Hematopoietic multipotent progenitor cell treated with erythropoietin and hydrocortisone succinate and interleukin-3 and kit ligand, for 17 days (in vitro differentiated cells): Measurements from ENCODE around the gene RWDD4.
"Not testable (repeated sequence)": the region's sequence is repeated elsewhere in the genome, so short reads cannot be mapped to it uniquely, and the experiment has no call there.

Experiments
- DNase-seq: peaks from one replicate; pipeline ENCODE4 v3.0.0-alpha.2; 2015; ENCODE audit warnings: low spot score

RWDD4 gene

DNA sequence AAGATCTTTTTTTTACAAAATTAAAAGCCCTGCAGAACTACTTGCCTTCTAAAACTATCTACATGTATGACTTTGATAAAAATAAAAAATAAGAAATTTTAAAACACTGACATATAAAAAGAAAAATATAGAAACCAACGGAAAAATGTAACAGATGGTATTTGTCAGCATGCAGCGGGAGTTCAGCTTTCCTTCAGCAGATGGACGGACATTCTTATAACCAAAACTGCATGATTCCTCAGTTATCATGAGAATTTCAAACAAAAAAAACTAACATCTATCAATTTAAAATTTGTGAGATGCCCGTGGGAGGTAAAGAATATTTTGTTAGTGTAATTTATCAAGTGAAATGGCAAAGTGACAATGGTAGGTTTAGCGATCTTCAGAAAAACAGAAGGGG lies 23.2 kb downstream of the RWDD4 start:
- DNase-seq = no peak

DNA sequence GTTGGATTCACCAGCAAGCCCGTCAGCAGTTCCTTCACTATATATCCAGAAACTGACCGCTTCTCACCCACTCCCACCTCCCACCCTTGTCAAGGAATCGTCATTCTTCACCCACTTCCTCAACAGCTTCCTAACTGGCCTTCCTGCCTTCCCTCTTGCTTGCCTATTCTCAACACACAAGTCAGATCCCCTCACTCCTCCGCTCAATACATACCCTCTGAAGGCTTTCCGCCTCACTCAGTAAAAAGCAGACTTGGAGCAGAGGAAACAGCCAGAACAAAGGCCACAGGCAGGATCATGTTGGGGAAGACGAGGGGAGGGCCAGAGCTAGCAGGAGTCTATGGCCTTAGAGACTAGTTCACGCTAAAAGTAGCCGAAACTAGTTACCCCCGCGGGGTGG lies 23.7 kb downstream of the RWDD4 start:
- no peak for DNase-seq

GRCh38 chr4:183633476-183634400 lies 25.2 kb downstream of the RWDD4 start:
- DNase-seq = no peak

DNA sequence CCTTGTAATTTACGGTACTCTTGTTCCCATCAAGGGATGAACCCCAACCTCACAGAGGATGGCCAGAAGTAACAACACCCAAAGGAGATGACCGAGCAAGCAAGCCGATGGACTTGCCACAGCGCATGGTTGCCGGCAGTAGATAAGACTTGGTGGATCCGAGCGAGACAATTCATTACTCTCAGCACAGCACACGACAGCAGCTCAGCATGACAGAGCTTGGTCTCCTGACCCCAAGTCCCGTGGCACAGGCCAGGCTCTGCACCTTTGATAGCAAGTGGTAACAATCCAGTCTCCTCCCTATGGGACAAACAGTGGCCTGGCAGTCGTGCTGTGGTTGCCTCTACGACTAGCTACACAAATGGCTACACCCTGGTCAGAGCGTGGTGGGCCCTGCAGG lies 26.3 kb downstream of the RWDD4 start:
- no peak for DNase-seq

GRCh38 chr4:183631577-183632198 lies 27.3 kb downstream of the RWDD4 start:
- no peak for DNase-seq

- DNase-seq = no peak
These were observed 30.9 kb downstream of the RWDD4 start for GRCh38 chr4:183627979-183628588.

DNA sequence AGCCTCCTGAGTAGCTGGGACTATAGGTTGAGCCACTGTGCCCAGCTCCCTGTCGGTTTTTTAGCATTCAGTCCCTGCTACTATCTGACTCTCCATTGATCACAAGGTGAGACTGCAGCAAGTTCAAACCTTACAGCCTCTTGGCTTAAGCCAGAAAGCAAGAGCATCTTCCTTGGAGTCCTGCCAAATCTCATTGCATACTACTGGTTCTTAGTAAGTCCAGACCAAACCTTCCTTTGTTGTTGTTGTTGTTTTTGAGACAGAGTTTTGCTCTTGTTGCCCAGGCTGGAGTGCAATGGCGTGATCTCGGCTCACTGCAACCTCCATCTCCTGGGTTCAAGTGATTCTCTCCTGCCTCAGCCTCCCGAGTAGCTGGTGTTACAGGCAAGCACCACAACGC lies 31.7 kb downstream of the RWDD4 start:
- DNase-seq = not testable (repeated sequence)

GRCh38 chr4:183626168-183626567 lies 32.8 kb downstream of the RWDD4 start:
- no peak for DNase-seq

DNA sequence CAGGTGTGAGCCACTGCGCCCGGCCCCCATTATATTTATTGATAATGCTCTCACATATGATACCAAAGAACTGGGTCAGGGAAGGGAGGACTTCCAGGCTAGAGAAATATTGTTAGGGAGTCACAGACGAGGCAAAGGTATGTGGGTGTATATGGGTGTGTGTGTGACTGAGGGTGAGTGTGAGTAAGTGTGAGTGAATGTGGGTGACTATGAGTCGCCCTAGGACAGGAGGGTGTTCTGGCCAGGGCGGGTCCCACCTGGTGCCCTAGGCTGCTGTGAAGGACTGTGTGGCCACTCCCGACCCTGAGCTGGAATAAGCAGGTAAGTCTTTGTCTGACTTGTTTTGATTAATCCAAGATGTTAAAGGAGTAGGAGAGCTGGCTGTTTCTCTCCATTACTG lies 34.4 kb downstream of the RWDD4 start:
- DNase-seq = no peak

DNA sequence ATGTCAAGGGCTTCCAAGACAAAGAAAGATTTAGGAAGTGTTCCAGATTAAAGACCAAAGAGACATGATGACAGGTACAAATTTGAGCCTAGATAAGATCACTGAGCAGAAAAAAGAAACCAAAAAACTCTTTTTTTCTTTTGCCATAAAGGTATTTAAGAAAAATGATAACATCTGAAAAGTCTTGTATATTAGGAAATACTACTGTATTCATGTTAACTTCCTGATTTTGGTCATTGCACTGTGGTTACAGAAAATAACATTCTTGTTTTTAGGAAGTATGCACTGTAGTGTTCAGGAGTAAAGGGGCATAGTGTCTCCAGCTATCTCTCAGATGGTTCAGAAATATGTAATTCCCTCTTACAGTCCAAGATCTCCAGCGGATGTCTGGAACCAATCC lies 37.1 kb downstream of the RWDD4 start:
- DNase-seq = no peak

GRCh38 chr4:183620421-183620820 lies 38.6 kb downstream of the RWDD4 start:
- no peak for DNase-seq

GRCh38 chr4:183618681-183619080 lies 40.3 kb downstream of the RWDD4 start:
- no peak for DNase-seq

- no peak for DNase-seq
These were observed 41.9 kb downstream of the RWDD4 start for GRCh38 chr4:183617075-183617474.

DNA sequence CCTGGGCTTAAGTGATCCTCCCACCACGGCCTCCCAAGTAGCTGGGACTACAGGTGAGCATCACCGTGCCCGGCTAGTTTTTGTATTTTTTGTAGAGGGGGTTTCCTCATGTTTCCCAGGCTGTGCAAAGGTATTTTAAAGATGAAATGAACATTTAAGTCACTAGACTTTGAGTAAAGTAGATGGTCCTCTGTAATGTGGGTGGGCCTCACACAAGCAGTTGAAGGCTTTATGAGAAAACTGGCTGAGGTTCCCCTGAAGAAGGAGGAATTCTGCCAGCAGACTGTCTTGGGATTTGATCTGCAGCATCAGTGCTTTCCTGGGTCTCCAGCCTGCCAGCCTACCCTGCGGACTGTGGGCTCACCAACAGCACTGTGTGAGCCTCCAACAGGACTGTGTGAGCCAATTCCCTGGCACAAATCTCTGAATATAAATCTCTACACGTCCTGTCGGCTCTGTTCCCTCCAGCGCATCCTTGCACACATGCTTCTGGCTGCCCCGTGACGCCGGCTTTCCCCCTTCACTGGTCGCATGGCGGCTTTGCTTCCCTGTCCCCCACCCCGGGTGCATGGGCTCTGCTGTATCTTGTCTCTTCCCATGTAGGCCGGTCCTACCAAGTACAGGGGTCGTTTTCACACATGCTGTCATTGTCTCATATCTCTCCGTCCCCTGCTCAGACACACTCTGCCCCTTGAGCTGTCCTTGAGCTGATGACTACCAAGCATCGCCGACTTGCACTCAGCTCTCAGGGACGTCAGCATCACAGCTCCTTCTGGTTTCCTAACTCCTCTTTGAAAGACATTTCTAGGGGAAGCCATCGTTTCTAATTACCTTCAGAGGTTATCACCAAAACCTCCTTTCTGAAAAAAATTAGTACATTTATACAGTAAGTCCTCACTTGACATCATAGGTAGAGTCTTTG lies 46.4 kb downstream of the RWDD4 start:
- DNase-seq = no peak

DNA sequence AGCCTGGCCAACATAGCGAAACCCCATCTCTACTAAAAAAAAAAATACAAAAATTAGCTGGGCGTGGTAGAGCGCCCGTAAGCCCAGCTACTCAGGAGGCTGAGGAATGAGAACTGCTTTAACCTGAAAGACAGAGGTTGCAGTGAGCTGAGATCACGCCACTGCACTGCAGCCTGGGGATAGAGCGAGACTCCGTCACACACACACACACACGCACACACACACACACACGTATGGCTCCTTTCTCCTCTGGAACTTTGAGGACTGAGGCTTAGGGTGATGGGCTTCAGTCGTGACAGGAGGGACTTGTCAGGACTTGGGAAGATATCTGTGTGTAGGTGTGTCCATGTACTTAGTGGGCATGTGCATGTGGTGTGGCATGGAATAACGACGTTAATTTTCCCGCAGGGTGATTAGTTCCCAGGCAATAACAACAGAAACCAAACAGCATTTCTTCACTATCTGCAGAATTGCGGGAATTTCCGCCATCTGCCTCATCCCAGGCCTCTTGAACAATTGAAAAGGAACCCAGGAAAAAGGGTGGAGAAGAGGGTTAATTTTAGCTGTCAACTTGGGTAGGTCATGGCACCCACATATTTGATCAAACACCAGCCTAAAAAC lies 47.7 kb downstream of the RWDD4 start:
- DNase-seq = no peak

GRCh38 chr4:183610613-183611012 lies 48.4 kb downstream of the RWDD4 start:
- no peak for DNase-seq

DNA sequence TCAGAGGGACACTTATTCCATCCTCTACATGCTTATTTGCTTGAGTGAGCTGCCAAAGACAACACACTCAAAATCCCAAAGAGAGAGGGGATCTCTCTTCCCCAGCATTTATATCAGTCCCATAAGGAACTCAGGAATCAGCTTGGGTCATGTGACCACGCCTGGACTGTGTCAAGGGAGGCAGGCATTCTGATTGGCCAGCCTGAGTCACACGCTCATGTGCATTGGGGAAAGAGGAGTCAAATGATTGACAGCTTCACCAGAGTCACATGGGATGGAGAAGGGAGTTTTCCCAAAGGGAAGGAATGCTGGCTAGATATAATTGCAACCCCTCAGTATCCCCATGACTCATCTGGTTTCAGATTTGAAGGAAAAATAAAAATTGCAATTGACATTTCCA lies 49.0 kb downstream of the RWDD4 start:
- DNase-seq = no peak

DNA sequence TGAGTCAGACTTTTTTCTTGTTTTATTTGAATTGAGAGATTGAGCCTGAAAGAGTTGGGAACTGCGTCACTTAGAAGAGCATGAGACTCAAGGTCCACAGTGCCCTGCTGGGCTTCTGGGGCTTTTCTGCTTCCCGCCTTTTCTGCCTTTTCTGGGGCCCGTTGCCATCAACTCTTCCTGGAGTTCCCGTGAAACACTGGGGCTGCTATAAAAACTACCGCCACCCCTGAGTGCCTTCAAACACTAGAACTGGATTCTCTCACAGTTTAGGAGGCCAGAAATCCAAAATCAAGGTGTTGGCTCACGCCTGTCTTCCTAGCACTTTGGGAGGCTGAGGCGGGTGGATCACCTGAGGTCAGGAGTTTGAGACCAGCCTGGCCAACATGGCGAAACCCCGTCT lies 49.8 kb downstream of the RWDD4 start:
- DNase-seq = no peak

DNA sequence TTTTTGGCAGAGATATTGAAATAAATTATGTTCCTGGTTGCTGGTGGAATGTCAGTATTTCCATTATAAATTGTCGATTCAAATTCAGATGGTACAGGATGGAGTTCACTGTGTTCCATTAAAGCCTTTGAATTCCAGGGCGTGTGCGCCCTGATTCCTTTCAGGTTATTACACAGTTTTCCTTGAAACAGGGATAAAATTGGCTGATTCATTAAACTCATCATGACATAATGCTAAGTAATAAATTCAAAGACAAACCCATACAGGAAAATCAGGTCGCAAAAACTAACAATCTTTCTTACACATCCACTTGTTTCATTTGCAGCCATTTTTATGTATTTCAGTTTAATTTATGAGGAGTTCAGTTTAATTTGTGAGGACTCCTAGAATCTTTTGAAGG lies 51.1 kb downstream of the RWDD4 start:
- no peak for DNase-seq

- no peak for DNase-seq
These were observed 56.4 kb downstream of the RWDD4 start for GRCh38 chr4:183602557-183603027.

DNA sequence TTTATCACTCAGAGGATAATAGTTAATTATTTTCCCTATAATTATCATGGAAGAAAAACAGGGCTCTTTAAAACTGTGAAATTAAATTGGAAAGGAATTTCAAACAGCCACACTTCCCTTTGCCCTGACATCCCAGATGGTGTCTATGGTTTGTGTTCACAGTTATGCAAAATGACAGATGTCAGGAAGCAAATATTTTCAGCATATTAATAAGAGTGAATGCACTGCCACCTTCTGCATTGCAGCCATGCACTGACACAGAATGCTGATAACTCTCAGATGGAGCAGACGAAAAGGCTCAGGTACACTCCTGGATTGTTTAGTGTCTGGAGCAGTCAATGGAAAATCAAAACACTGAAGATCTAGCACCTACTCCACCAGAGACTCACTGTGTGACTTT lies 57.6 kb downstream of the RWDD4 start:
- DNase-seq = no peak
